ENCODE results near the gene PAK6. TPM values are rescaled to one million over a fixed set of nuclear protein-coding genes. Genes with fewer than 3 reads are reported as not detected.
A peak's percentile ranks its signal among the peaks of the same experiment; 100 is the strongest.

PAK6 gene
- total and polyA plus RNA-seq, 7 donors: 0.03 to 3.0 (median 0.56) TPM

GRCh38 chr15:40242601-40243000 is 3.7 kb downstream of the PAK6 start:
- H3K4me1 ChIP-seq: no peaks in the 10 kb centered on the region
- H3K27ac ChIP-seq: no peak overlapping the region
- peaks cover 0 to 27% (median 0%) of the 10 kb centered on the region in 3 donors for H3K27me3 ChIP-seq (ENCODE audit: insufficient read depth in 3 of 3, low read length in 2 of 3)
- no peak for TF ChIP-seq CTCF (IDR thresholded peaks at IDR 0.05)
- H3K9me3 ChIP-seq: no peaks in the 10 kb centered on the region
- no peak overlapping the region for H3K4me3 ChIP-seq
- no peaks in the 10 kb centered on the region for H3K36me3 ChIP-seq (ENCODE audit: insufficient read depth in 1 of 2, low read depth in 1 of 2)
- DNase-seq (no peak), ATAC-seq (no peak)
- 87 to 96% (median 95%) methylated on average over 5 of the region's 5 CpGs for WGBS, 3 donors
- intact Hi-C loops (cut with DNase I): no loop called here

- Histone ChIP-seq H3K27ac (no peak overlapping the region), H3K27me3 (ENCODE audit: insufficient read depth in 3 of 3, low read length in 2 of 3) (peaks cover 0 to 22% (median 0%) of the 10 kb centered on the region in 3 donors), H3K36me3 (ENCODE audit: insufficient read depth in 1 of 2, low read depth in 1 of 2) (no peaks in the 10 kb centered on the region), H3K9me3 (no peaks in the 10 kb centered on the region), H3K4me1 (no peaks in the 10 kb centered on the region), H3K4me3 (no peak overlapping the region)
- 81 to 88% (median 86%) methylated on average over 9 of the region's 9 CpGs for WGBS, 3 donors
- TF ChIP-seq CTCF (IDR thresholded peaks at IDR 0.05): no peak
- DNase-seq: no peak
- intact Hi-C loops (cut with DNase I): no loop called here
- no peak for ATAC-seq
Measured at GRCh38 chr15:40243126-40243810, 4.4 kb downstream of the PAK6 start.

- WGBS, 3 donors: 72 to 87% (median 78%) methylated on average over 5 of the region's 5 CpGs
- Histone ChIP-seq H3K4me1 (no peaks in the 10 kb centered on the region), H3K27me3 (ENCODE audit: insufficient read depth in 3 of 3, low read length in 2 of 3) (peaks cover 0 to 6% (median 0%) of the 10 kb centered on the region in 3 donors), H3K27ac (no peak overlapping the region), H3K36me3 (ENCODE audit: insufficient read depth in 1 of 2, low read depth in 1 of 2) (no peaks in the 10 kb centered on the region), H3K4me3 (no peak overlapping the region), H3K9me3 (no peaks in the 10 kb centered on the region)
- intact Hi-C loops (cut with DNase I): no loop called here
- TF ChIP-seq CTCF (IDR thresholded peaks at IDR 0.05): no peak
- ATAC-seq (no peak), DNase-seq (no peak)
Measured at GRCh38 chr15:40244961-40245523, 6.2 kb downstream of the PAK6 start.

GRCh38 chr15:40245666-40246450 is 7.0 kb downstream of the PAK6 start:
- no peaks in the 10 kb centered on the region for H3K4me1 ChIP-seq
- H3K36me3 ChIP-seq (ENCODE audit: insufficient read depth in 1 of 2, low read depth in 1 of 2): no peaks in the 10 kb centered on the region
- intact Hi-C loops (cut with DNase I): no loop called here
- no peaks in the 10 kb centered on the region for H3K9me3 ChIP-seq
- 86 to 91% (median 88%) methylated on average over 9 of the region's 9 CpGs for WGBS, 3 donors
- H3K4me3 ChIP-seq: no peak overlapping the region
- H3K27ac ChIP-seq: no peak overlapping the region
- no peak for TF ChIP-seq CTCF (IDR thresholded peaks at IDR 0.05)
- peak in 1 of 2 donors; percentile 34 for DNase-seq
- no peaks in the 10 kb centered on the region for H3K27me3 ChIP-seq (ENCODE audit: insufficient read depth in 3 of 3, low read length in 2 of 3)
- no peak for ATAC-seq

Data from psoas muscle (tissue), 8 donors.